Osteoblast (primary cell): ENCODE data around the gene TIA1. TPM values are rescaled to one million over a fixed set of nuclear protein-coding genes. Genes with fewer than 3 reads are reported as not detected.

ENCODE experiments used
- DNase-seq: peaks from one replicate; pipeline ENCODE4 v3.0.0; 2011; ENCODE audit warnings: low spot score, mixed read lengths; ENCODE audit not compliant: insufficient read length; ENCODE audit errors: missing footprints
- H2AFZ ChIP-seq: 2 replicates; pipeline ENCODE4 v1.6.0; 2011; ENCODE audit warnings: mild to moderate bottlenecking, low read length
- H3K27ac ChIP-seq: 2 replicates; pipeline ENCODE4 v1.5.1; 2011; ENCODE audit warnings: mild to moderate bottlenecking, low read depth, low read length, moderate library complexity
- H3K27me3 ChIP-seq: 2 replicates; pipeline ENCODE4 v1.6.0; 2012; ENCODE audit warnings: mild to moderate bottlenecking, control low read depth, inconsistent platforms, low read length, moderate library complexity; ENCODE audit not compliant: insufficient read depth
- H3K36me3 ChIP-seq: 2 replicates; pipeline ENCODE4 v1.5.1; 2011; ENCODE audit warnings: mild to moderate bottlenecking, low read length, control low read depth, moderate library complexity; ENCODE audit not compliant: insufficient read depth
- H3K4me1 ChIP-seq: 2 replicates; pipeline ENCODE4 v1.5.1; 2011; ENCODE audit warnings: mild to moderate bottlenecking, low read length, control low read depth, moderate library complexity; ENCODE audit not compliant: insufficient read depth
- H3K4me2 ChIP-seq: 2 replicates; pipeline ENCODE4 v1.6.0; 2011; ENCODE audit warnings: mild to moderate bottlenecking, low read length; ENCODE audit not compliant: insufficient read depth
- H3K4me3 ChIP-seq: fragments of 200-600 bp; sonication (generic); 3 replicates; pipeline ENCODE4 v1.5.1; 2012; ENCODE audit warnings: mild to moderate bottlenecking, low read length, inconsistent platforms; ENCODE audit not compliant: insufficient read depth
- H3K79me2 ChIP-seq: 2 replicates; pipeline ENCODE4 v1.6.0; 2012; ENCODE audit warnings: mild to moderate bottlenecking, low read length, control low read depth, inconsistent platforms; ENCODE audit not compliant: insufficient read depth
- H3K9me3 ChIP-seq: 2 replicates; pipeline ENCODE4 v1.5.1; 2011; ENCODE audit warnings: low read depth, low read length, control low read depth
- H4K20me1 ChIP-seq: 2 replicates; pipeline ENCODE4 v1.6.0; 2012; ENCODE audit warnings: mild to moderate bottlenecking, low read length, control low read depth; ENCODE audit not compliant: insufficient read depth
- total RNA-seq: library from RNA; depleted of rRNA; stranded (reverse); fragments of >200 nt; gene quantifications from 2 replicates; pipeline ENCODE4 v1.2.3, GENCODE V29; 2012
- TF ChIP-seq, protein P1 (sequence below): IDR thresholded peaks from 2 replicates; pipeline ENCODE4 v1.5.1; 2011; ENCODE audit warnings: mild to moderate bottlenecking, low read depth, low read length, moderate library complexity; ENCODE audit errors: extremely low read depth

The TIA1 gene
- total RNA-seq, 1 donor: 87.6 TPM

DNA sequence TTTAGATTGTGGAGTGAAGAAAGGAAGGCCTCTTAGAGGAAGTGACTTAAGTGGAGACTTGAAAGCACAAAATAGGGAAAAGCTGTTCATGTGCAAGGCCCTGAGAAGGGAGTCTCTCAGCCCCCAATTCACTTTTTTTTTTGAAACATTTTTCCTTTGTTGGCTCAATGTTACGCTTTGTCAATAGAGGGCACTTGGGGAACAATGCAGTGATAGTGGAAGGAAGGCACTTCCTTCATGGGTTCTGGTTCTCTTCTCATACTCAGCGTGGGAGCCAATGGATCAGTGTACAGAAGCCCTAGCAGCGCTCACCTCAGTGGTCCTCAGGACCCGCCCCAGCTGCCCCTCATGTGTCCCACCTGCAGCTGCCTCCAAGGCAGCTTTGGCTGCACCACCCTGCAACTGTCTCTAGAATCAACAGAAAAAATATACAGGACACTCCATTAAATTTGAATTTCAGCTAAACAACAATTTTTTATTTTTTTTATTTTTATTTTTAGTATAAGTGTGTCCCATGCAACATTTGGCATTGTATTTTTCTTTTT lies 49.0 kb downstream of the TIA1 start:
- TF ChIP-seq, protein P1, sequence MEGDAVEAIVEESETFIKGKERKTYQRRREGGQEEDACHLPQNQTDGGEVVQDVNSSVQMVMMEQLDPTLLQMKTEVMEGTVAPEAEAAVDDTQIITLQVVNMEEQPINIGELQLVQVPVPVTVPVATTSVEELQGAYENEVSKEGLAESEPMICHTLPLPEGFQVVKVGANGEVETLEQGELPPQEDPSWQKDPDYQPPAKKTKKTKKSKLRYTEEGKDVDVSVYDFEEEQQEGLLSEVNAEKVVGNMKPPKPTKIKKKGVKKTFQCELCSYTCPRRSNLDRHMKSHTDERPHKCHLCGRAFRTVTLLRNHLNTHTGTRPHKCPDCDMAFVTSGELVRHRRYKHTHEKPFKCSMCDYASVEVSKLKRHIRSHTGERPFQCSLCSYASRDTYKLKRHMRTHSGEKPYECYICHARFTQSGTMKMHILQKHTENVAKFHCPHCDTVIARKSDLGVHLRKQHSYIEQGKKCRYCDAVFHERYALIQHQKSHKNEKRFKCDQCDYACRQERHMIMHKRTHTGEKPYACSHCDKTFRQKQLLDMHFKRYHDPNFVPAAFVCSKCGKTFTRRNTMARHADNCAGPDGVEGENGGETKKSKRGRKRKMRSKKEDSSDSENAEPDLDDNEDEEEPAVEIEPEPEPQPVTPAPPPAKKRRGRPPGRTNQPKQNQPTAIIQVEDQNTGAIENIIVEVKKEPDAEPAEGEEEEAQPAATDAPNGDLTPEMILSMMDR: no peak

DNA sequence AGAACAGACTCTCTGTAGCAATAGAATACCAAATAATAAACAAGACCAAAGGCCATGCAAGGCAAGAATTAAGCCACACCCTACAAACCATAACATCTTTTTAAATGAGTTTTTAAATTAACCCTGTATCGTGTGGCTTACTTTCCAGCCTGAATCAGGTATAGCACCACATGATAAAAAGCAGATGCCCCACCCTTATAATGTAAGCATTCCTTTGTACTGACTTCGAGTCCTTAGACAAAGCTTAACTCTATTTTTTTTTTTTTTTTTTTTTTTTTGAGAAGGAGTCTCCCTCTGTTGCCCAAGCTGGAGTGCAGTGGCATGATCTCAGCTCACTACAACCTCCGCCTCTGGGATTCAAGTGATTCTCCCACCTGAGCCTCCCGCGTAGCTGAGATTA lies 55.9 kb downstream of the TIA1 start:
- peak; percentile 18 for DNase-seq
- Histone ChIP-seq H3K79me2 (peaks cover 11% of the 10 kb centered on the region), H3K27ac (no peak overlapping the region), H3K4me2 (no peak overlapping the region), H3K4me1 (no peaks in the 10 kb centered on the region), H3K4me3 (no peak overlapping the region), H2AFZ (peak overlapping the region; percentile 23), H4K20me1 (no peaks in the 10 kb centered on the region), H3K9me3 (no peaks in the 10 kb centered on the region), H3K36me3 (no peaks in the 10 kb centered on the region), H3K27me3 (no peaks in the 10 kb centered on the region)
- TF ChIP-seq, protein P1: no peak

More for the DNA sequence above, 49.0 kb downstream of the TIA1 start:
- Histone ChIP-seq H3K79me2 (no peaks in the 10 kb centered on the region), H3K4me3 (no peak overlapping the region), H3K4me1 (no peaks in the 10 kb centered on the region), H3K4me2 (no peak overlapping the region), H3K27me3 (no peaks in the 10 kb centered on the region), H3K9me3 (no peaks in the 10 kb centered on the region), H3K27ac (no peak overlapping the region), H3K36me3 (no peaks in the 10 kb centered on the region), H4K20me1 (no peaks in the 10 kb centered on the region), H2AFZ (no peak overlapping the region)
- peak; percentile 43 for DNase-seq

DNA sequence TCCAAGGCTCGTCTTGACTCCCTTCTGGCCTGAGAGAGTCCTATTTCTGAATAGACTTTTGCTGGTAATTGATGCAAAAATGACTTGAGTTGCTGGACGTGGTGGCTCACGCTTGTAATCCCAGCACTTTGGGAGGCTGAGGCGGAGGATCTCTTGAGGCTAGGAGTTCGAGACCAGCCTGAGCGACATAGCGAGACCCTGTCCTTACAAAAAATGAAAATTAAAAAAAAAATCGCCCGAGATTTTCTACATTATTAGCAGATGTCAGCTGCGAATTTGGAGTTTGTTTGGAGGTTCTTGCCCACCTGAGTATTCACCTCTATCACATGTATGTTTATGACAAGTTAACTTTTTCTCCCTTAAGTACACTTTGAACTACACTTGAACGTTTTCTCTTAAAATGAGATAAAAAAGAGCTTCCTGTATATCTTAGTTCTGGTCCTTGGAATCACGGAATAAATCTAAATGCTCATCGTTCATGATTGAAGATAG lies 57.1 kb downstream of the TIA1 start:
- peak overlapping the region; percentile 94 for H2AFZ ChIP-seq
- TF ChIP-seq, protein P1: no peak
- H3K4me2 ChIP-seq: peak overlapping the region; percentile 79
- H3K9me3 ChIP-seq: no peaks in the 10 kb centered on the region
- peak overlapping the region; percentile 92 for H3K4me3 ChIP-seq
- H3K79me2 ChIP-seq: peaks cover 11% of the 10 kb centered on the region
- no peaks in the 10 kb centered on the region for H3K27me3 ChIP-seq
- peak overlapping the region; percentile 92 for H3K27ac ChIP-seq
- DNase-seq: peak; percentile 8
- H3K36me3 ChIP-seq: no peaks in the 10 kb centered on the region
- H3K4me1 ChIP-seq: no peaks in the 10 kb centered on the region
- no peaks in the 10 kb centered on the region for H4K20me1 ChIP-seq

DNA sequence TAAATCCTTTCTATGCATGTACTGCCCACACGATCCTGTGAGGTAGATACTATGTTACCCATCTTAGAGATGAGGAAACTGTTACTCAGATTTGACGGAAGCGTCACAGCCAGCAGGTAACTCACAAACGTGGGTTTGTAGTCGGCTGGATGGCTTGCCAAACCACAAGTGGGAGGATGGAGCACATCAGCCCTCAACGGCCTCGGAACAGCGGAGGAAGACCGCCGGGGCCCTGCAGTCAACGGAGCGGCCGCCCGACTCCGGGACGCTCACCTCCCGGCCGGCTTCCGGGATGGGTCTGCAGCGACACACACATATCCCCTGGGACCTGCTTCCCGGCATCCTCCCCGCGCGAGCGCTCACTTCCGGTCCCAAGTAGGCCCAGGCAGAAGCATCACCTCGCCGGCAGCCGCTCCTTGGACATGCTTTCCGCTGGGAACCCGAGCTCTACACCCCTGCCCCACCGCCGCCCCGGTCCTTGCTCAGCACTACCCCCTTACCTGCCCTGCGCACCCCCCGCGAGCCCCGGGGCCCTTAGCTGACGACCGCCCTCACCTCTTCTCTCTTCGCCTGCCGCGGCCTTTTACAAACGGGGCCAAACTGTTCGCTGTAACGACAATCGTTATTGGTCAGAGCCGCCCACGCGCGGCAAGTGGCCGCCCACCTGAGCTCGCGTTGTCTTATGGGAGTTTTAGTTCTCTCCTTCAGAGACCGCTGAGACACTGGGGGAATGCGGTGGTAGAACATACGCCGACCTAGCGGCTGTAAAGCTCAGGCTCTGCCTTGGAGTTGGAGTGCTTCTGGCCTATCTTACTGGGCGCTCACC lies 57.8 kb downstream of the TIA1 start, which contains the start of gene C2orf42:
C2orf42 (minus strand) TSS at position 602 of the 826 bp plus-strand sequence. CDS start 9,034 bp downstream, outside the sequence.
- no peaks in the 10 kb centered on the region for H3K36me3 ChIP-seq
- no peaks in the 10 kb centered on the region for H3K9me3 ChIP-seq
- H2AFZ ChIP-seq: peak within 1 kb of the TSS; percentile 94
- H3K27ac ChIP-seq: peak within 1 kb of the TSS; percentile 92
- peak within 1 kb of the TSS; percentile 92 for H3K4me3 ChIP-seq
- peaks cover 13% of the 10 kb centered on the region for H3K79me2 ChIP-seq
- peak within 1 kb of the TSS; percentile 79 for H3K4me2 ChIP-seq
- H3K27me3 ChIP-seq: no peaks in the 10 kb centered on the region
- H3K4me1 ChIP-seq: no peaks in the 10 kb centered on the region
- TF ChIP-seq, protein P1: peak; percentile 9
- H4K20me1 ChIP-seq: no peaks in the 10 kb centered on the region
- peak; percentile 98 for DNase-seq
